Psoas muscle (tissue), 8 donors: ENCODE results near the gene TMEM38A. TPM values are rescaled to one million over a fixed set of nuclear protein-coding genes. Genes with fewer than 3 reads are reported as not detected.

Experiments used
- ATAC-seq, 4 donors: fragments of 200-7000 bp; cut with Tn5 transposase; one replicate each; pipeline ENCODE4 v1.9.1; 2020; ENCODE audit warnings: moderate library complexity in 3 of 4, mild to moderate bottlenecking in 2 of 4
- DNase-seq, 2 donors: peaks; one replicate each; pipeline ENCODE4 v3.0.0-alpha.2; 2020
- H3K27ac ChIP-seq: fragments of 200-600 bp; one replicate; pipeline ENCODE4 v1.8.0; 2022
- H3K27me3 ChIP-seq, 3 donors: fragments of 200-600 bp in 1 of 3; one replicate each; pipeline versions ENCODE4 v1.6.1 to v1.8.0; 2013 to 2022; ENCODE audit warnings: low read length in 2 of 3, mild to moderate bottlenecking in 2 of 3, moderate library complexity in 1 of 3; ENCODE audit not compliant: insufficient read depth in 3 of 3
- H3K36me3 ChIP-seq, 2 donors: fragments of 200-600 bp in 1 of 2; one replicate each; pipeline versions ENCODE4 v1.6.1 to v1.8.0; 2013 to 2022; ENCODE audit warnings: low read depth in 1 of 2, mild to moderate bottlenecking in 1 of 2, moderate library complexity in 1 of 2; ENCODE audit not compliant: insufficient read depth in 1 of 2
- H3K4me1 ChIP-seq: fragments of 200-600 bp; one replicate; pipeline ENCODE4 v1.8.0; 2022
- H3K4me3 ChIP-seq: fragments of 200-600 bp; one replicate; pipeline ENCODE4 v1.8.0; 2022; ENCODE audit warnings: mild to moderate bottlenecking
- H3K9me3 ChIP-seq: fragments of 200-600 bp; one replicate; pipeline ENCODE4 v1.8.0; 2022
- CTCF ChIP-seq: fragments of 200-600 bp; IDR thresholded peaks from one replicate; pipeline ENCODE4 v1.8.0; 2022; ENCODE audit warnings: antibody characterized with exemption
- WGBS, 3 donors: extraction: QIAGEN DNeasy Blood & Tissue Kit; methylation state at CpG; one replicate each; pipeline versions ENCODE4 v1.1.6 to v1.1.7; 2013; 5-methylcytosine and 5-hydroxymethylcytosine counted together
- intact Hi-C, 2 donors: fragments of 100-400 bp; cut with DNase I; formaldehyde crosslinking; loops; one replicate each; pipeline versions ENCODE4 v1.11.0 to v1.14.2; 2022
- polyA plus RNA-seq, 3 donors: library from polyadenylated mRNA; stranded (reverse); fragments of 200-250 nt; gene quantifications; one replicate each; pipeline ENCODE4 v1.2.3, GENCODE V29; 2013
- total RNA-seq, 4 donors: library from RNA; stranded (reverse); fragmentation: NEBNext Ultra II Directional in 2 of 4; extraction: Animal tissue kit (Norgen Biotek cat#: 25700) in 2 of 4; gene quantifications; one replicate each; pipeline versions ENCODE4 v1.2.1 to v1.2.4, GENCODE V29; 2021 to 2023
- donor health status: healthy with polysubstance abuse.
- donor health status: DM: no; HTN: no; CAD: no; lungs with moderate emphysema.
- donor health status: Bipolar disorder and iron deficiency.
- donor health status: healthy.
- donor health status: DM: yes; HTN: yes; CAD: no.
- donor health status: DM: no; HTN: no; CAD: no.
- donor health status: DM: no; HTN: no; CAD: no.
- donor health status: DM: yes; HTN: yes; CAD: no.

TMEM38A gene
- total and polyA plus RNA-seq, 7 donors = 53.2 to 295 (median 130) TPM

- DNase-seq = no peak
- Histone ChIP-seq H3K27ac (no peak overlapping the region), H3K4me3 (no peak overlapping the region), H3K4me1 (peaks cover 25% of the 10 kb centered on the region), H3K27me3 (no peaks in the 10 kb centered on the region), H3K36me3 (peaks cover 3 to 79% of the 10 kb centered on the region in 2 donors), H3K9me3 (no peaks in the 10 kb centered on the region)
- WGBS, 3 donors = 69 to 80% (median 79%) methylated on average over 11 of the region's 11 CpGs
- intact Hi-C loops = no loop called here
- TF ChIP-seq CTCF = no peak
- ATAC-seq = no peak
Observed at GRCh38 chr19:16655727-16656126, 5.2 kb upstream of the TMEM38A start.

- DNase-seq = no peak
- TF ChIP-seq CTCF = no peak
- Histone ChIP-seq H3K27ac (no peak overlapping the region), H3K9me3 (no peaks in the 10 kb centered on the region), H3K4me3 (no peak overlapping the region), H3K4me1 (peaks cover 23% of the 10 kb centered on the region), H3K27me3 (no peaks in the 10 kb centered on the region), H3K36me3 (peaks cover 0 to 66% of the 10 kb centered on the region in 2 donors)
- ATAC-seq = no peak
- 84 to 89% (median 86%) methylated on average over 5 of the region's 5 CpGs for WGBS, 3 donors
- intact Hi-C loops = no loop called here
Observed at GRCh38 chr19:16657384-16657783, 3.6 kb upstream of the TMEM38A start.

DNA sequence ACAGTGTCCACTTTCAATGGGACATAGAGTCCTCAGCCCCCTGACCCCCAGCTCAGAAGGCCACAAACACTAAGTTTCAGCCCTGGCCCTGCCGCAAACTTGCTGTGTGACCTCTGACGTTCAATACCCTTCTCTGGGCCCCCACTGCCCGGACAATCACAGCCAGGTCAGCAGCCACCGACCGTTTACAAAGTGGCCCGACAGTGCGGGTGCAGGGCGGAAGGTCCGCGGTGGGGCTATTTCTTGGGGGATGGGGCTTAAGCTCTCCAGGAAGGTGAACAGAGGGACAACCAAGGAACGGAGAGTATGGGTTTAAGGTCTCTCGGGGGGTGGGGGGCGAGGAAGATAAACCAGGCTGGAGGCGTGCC, 1.5 kb upstream of the TMEM38A start:
- WGBS, 3 donors = 1 to 2% (median 2%) methylated on average over 13 to 14 of the region's 14 CpGs
- DNase-seq (peak in 1 of 2 donors; percentile 19), ATAC-seq (no peak)
- Histone ChIP-seq H3K4me3 (peak overlapping the region; percentile 74), H3K4me1 (peaks cover 35% of the 10 kb centered on the region), H3K9me3 (no peaks in the 10 kb centered on the region), H3K36me3 (peaks cover 0 to 45% of the 10 kb centered on the region in 2 donors), H3K27me3 (no peaks in the 10 kb centered on the region), H3K27ac (peak overlapping the region; percentile 97)
- intact Hi-C loops = no loop called here
- no peak for TF ChIP-seq CTCF

DNA sequence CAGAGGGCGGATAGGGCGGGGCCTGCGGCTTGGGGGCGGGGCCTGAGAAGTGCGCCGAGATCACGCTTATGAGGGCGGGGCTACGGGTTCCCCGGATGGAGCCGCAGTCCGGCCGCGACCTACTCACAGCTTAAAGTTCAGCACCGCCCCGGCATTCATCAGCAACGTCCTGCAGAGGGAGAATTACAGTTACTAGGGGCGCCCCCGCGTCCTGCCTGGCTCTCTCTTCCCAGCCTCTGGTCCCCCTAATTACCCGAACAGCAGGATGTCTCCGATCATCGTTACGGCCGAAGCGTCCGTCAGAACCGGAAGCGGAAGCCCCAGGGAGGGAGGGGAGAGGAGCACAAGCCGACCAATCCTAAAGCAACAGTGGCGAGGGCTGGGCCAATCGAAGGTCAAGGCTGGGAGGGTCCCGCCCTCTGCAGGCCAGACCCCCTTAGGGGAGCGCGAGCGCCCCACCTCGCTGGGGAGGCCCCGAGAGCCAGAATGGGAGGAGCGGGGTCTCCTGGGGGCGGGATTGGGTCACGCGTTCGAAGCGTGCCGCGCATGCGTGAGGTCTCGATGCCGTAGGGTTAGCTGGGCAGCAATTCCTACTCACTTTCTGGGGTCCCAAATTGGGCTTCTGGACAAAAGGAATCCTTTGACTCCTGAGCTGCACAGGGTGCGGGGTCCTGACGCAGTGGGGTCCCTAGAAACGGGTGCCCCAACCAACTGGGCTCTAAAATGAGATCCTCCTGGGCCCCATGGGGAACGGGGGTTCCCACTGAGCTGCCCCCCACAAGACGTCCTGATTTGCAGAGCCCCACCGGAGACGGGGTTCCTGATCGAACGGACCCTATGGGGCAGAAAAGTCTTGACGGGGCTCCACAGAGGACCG, 869 bp upstream of the TMEM38A start, which contains the start of gene SMIM7:
Gene SMIM7, minus strand, starts transcription at position 313 of the 877 bp plus-strand sequence. Its CDS starts 34 bp downstream, at position 279.
- WGBS, 3 donors = 0 to 1% (median 0%) methylated on average over 48 to 60 of the region's 60 CpGs
- Histone ChIP-seq H3K36me3 (peaks cover 0 to 39% of the 10 kb centered on the region in 2 donors), H3K9me3 (no peaks in the 10 kb centered on the region), H3K27ac (peak within 1 kb of the TSS; percentile 97), H3K27me3 (no peaks in the 10 kb centered on the region), H3K4me3 (peak within 1 kb of the TSS; percentile 74), H3K4me1 (peaks cover 42% of the 10 kb centered on the region)
- DNase-seq (peak; percentile 99 to 100), ATAC-seq (peak; percentile 92 to 95 (median 94))
- intact Hi-C loops = no loop called here
- TF ChIP-seq CTCF = peak; percentile 8
